ENCODE measurements around the gene RAD23A.

Gene RAD23A

DNA sequence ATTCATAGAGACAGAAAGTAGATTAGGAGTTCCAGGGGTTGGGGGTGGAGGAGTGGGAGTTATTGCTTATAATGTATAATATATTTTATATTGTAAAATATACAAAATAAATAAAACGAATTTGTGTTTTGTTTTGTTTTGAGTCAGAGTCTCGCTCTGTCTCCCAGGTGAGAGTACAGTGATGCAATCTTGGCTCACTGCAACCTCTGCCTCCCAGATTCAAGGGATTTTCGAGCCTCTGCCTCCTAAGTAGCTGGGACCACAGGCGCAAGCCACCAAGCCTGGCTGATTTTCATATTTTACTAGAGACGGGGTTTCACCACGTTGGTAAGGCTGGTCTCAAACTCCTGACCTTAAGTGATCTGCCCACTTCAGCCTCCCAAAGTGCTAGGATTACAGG, 13.8 kb downstream of the RAD23A start:
- Histone ChIP-seq H3K4me1 (ENCODE audit: insufficient read depth, insufficient read length) (no peaks in the 10 kb centered on the region), H3K9ac (ENCODE audit: insufficient read length, low read depth) (no peak overlapping the region), H3K36me3 (ENCODE audit: insufficient read depth, insufficient read length, low read length) (peaks cover 14% of the 10 kb centered on the region), H3K9me3 (ENCODE audit: insufficient read depth, low read length) (no peaks in the 10 kb centered on the region), H3K27me3 (ENCODE audit: insufficient read depth, insufficient read length) (no peaks in the 10 kb centered on the region), H3K4me3 (ENCODE audit: insufficient read length, low read depth) (no peak overlapping the region)
- TF ChIP-seq ZNF274 (IDR thresholded peaks at IDR 0.05; ENCODE audit: low read depth, low read length) (no peak), SUZ12 (IDR thresholded peaks at IDR 0.05; ENCODE audit: extremely low read depth, insufficient read depth, insufficient read length) (no peak), YY1 (IDR thresholded peaks at IDR 0.05; ENCODE audit: insufficient read depth, insufficient read length) (no peak)
- DNase-seq (ENCODE audit: low read depth, low spot score): no peak

DNA sequence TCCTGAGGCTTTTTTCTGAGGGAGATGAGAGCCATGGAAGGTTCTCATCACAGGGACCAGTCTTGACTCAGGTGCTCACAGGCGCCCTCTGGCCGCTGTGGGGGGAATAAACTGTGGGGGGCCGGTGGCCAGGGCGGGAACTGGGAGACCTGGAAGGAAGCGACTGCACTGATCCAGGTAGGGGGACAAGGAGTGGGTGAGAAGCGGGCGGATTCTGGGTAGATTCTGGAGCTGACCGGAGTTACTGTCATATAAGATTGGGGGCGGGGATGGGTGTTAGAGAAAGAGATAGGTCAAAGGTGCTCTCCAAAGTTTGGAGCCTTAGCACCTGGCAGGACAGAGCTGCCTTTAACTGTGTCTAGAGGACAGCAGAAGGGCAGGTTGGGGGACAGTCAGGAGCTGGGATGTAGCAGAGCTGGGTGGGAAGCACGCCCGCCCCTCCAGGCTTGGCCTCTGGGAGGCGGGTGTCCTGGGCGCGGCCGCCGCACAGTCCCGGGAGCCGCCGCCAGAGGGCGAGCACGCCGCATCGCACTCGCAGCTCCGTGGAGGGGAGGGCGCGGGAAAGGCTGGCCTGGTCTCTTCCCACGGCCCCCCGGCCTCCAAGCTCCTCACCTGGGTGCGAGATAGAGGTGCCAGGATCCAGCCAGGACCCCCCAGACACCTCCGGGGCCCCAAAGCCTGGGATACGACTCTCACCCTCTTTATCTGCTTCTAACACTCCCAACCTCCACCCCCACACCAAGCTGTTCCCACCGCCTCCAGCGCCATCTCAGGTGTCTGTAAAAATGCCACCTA, 19.6 kb downstream of the RAD23A start:
- H3K4me3 ChIP-seq (ENCODE audit: insufficient read length, low read depth): peak overlapping the region; percentile 44
- no peaks in the 10 kb centered on the region for H3K27me3 ChIP-seq (ENCODE audit: insufficient read depth, insufficient read length)
- H3K9ac ChIP-seq (ENCODE audit: insufficient read length, low read depth): peak overlapping the region; percentile 87
- TF ChIP-seq SUZ12 (IDR thresholded peaks at IDR 0.05; ENCODE audit: extremely low read depth, insufficient read depth, insufficient read length) (no peak), ZNF274 (IDR thresholded peaks at IDR 0.05; ENCODE audit: low read depth, low read length) (no peak), YY1 (IDR thresholded peaks at IDR 0.05; ENCODE audit: insufficient read depth, insufficient read length) (no peak)
- no peaks in the 10 kb centered on the region for H3K9me3 ChIP-seq (ENCODE audit: insufficient read depth, low read length)
- DNase-seq (ENCODE audit: low read depth, low spot score): peak; percentile 63
- peaks cover 8% of the 10 kb centered on the region for H3K4me1 ChIP-seq (ENCODE audit: insufficient read depth, insufficient read length)
- no peaks in the 10 kb centered on the region for H3K36me3 ChIP-seq (ENCODE audit: insufficient read depth, insufficient read length, low read length)

DNA sequence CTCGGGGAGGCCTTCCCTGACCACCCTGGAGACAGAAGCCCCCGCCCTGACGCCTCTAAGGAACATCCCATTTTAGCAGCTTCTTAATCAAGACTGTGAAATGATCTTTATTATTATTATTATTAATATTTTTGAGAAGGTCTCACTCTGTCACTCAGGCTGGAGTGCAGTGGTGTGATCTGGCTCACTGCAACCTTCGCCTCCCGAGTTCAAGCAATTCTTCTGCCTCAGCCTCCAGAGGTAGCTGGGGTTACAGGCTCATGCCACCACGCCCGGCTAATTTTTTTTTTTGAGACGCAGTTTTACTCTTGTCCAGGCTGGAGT, 20.1 kb downstream of the RAD23A start:
- Histone ChIP-seq H3K4me3 (ENCODE audit: insufficient read length, low read depth) (no peak overlapping the region), H3K9ac (ENCODE audit: insufficient read length, low read depth) (no peak overlapping the region), H3K9me3 (ENCODE audit: insufficient read depth, low read length) (no peaks in the 10 kb centered on the region), H3K4me1 (ENCODE audit: insufficient read depth, insufficient read length) (peaks cover 8% of the 10 kb centered on the region), H3K36me3 (ENCODE audit: insufficient read depth, insufficient read length, low read length) (no peaks in the 10 kb centered on the region), H3K27me3 (ENCODE audit: insufficient read depth, insufficient read length) (no peaks in the 10 kb centered on the region)
- DNase-seq (ENCODE audit: low read depth, low spot score): no peak
- TF ChIP-seq SUZ12 (IDR thresholded peaks at IDR 0.05; ENCODE audit: extremely low read depth, insufficient read depth, insufficient read length): no peak
- TF ChIP-seq YY1 (IDR thresholded peaks at IDR 0.05; ENCODE audit: insufficient read depth, insufficient read length): no peak

DNA sequence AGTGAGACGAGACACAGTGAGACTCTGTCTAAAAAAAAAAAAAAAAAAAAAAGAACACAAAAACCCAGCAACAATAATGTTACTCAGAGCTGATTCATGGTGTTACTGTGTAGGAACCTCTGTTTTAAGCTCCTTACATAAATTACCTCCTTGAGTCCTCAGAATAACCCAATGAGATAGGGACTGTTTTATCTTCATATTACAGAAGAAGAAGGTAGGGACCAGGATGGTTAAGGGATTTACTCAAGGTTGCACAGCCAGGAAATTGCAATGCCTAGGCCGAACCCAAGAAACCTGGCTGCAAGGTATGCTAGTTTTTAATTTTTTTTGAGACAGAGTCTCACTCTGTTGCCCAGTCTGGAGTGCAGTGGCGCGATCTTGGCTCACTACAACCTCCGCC, 22.2 kb downstream of the RAD23A start:
- no peak for DNase-seq (ENCODE audit: low read depth, low spot score)
- peaks cover 8% of the 10 kb centered on the region for H3K4me1 ChIP-seq (ENCODE audit: insufficient read depth, insufficient read length)
- H3K27me3 ChIP-seq (ENCODE audit: insufficient read depth, insufficient read length): no peaks in the 10 kb centered on the region
- no peak overlapping the region for H3K9ac ChIP-seq (ENCODE audit: insufficient read length, low read depth)
- H3K9me3 ChIP-seq (ENCODE audit: insufficient read depth, low read length): no peaks in the 10 kb centered on the region
- H3K36me3 ChIP-seq (ENCODE audit: insufficient read depth, insufficient read length, low read length): no peaks in the 10 kb centered on the region
- no peak overlapping the region for H3K4me3 ChIP-seq (ENCODE audit: insufficient read length, low read depth)
- TF ChIP-seq SUZ12 (IDR thresholded peaks at IDR 0.05; ENCODE audit: extremely low read depth, insufficient read depth, insufficient read length): no peak
- TF ChIP-seq ZNF274 (IDR thresholded peaks at IDR 0.05; ENCODE audit: low read depth, low read length): no peak
- TF ChIP-seq YY1 (IDR thresholded peaks at IDR 0.05; ENCODE audit: insufficient read depth, insufficient read length): no peak

DNA sequence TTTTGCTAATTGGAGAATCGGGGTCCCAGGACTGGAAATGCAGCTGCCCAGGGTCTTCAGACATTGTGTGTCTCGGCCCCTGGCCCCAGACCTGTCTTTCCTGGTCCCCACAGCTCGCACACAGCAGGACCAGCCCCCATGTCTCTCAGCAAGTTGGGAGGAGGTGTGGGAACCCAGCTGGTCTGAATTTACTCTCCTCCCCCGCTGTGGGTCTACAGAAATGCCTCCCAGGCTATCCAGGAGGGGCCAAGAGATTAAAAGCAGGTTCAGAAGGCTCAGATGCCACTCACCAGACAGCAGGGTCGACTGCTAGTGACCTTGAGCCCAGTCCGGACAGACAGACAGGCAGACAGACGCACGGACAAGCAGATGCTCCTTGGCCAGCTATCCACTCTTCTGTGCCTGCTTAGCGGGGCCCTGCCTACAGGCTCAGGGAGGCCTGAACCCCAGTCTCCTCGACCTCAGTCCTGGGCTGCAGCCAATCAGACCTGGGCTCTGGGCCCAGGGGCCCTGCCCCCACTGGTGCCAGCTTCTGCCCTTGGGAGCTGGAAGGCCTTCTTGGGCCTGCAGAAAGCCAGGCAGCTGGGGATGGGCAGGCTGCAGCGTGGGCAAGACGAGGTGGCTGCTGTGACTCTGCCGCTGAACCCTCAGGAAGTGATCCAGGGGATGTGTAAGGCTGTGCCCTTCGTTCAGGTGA, 23.8 kb downstream of the RAD23A start, which contains the start of gene DAND5:
DAND5 (plus strand) TSS at position 285 of the 697 bp plus-strand sequence; CDS start at position 370, 85 bp downstream.
- DNase-seq (ENCODE audit: low read depth, low spot score): no peak
- Histone ChIP-seq H3K27me3 (ENCODE audit: insufficient read depth, insufficient read length) (no peaks in the 10 kb centered on the region), H3K9ac (ENCODE audit: insufficient read length, low read depth) (peak within 1 kb of the TSS; percentile 62), H3K36me3 (ENCODE audit: insufficient read depth, insufficient read length, low read length) (no peaks in the 10 kb centered on the region), H3K4me3 (ENCODE audit: insufficient read length, low read depth) (no peak within 1 kb of the TSS), H3K9me3 (ENCODE audit: insufficient read depth, low read length) (no peaks in the 10 kb centered on the region), H3K4me1 (ENCODE audit: insufficient read depth, insufficient read length) (peaks cover 10% of the 10 kb centered on the region)
- TF ChIP-seq YY1 (IDR thresholded peaks at IDR 0.05; ENCODE audit: insufficient read depth, insufficient read length) (no peak), SUZ12 (IDR thresholded peaks at IDR 0.05; ENCODE audit: extremely low read depth, insufficient read depth, insufficient read length) (no peak), ZNF274 (IDR thresholded peaks at IDR 0.05; ENCODE audit: low read depth, low read length) (no peak)

DNA sequence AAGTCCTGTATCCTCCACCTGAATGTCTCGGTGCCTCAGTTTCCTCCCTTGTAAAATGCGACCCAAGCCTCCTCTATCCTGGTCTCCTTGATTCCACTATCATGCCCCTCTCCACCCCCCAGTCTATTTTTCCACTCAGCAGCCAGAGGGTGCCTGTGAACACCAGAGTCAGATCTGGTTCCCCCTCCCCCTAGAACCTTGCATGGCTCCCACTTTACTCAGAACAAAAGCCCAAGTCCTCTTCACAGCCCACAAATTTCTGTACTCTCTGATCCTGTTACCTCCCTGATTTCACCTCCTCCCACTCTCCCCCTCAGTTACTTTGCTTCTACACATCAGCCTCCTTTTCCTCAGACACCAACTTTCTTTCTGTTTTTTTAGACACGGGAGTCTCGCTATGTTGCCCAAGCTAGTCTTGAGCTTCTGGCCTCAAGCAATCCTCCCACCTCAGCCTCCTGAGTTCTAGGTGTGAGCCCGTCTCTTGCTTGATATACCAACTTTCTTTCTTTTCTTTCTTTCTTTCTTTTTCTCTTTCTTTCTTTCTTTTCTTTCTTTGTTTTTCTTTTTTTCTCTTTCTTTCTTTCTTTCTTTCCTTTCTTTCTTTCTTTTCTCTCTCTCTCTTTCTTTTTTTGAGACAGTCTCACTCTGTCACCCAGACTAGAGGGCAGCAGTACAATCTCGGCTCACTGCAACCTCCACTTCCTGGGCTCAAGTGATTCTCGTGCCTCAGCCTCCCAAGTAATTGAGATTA, 24.6 kb downstream of the RAD23A start:
- H3K4me3 ChIP-seq (ENCODE audit: insufficient read length, low read depth): no peak overlapping the region
- no peaks in the 10 kb centered on the region for H3K36me3 ChIP-seq (ENCODE audit: insufficient read depth, insufficient read length, low read length)
- H3K9ac ChIP-seq (ENCODE audit: insufficient read length, low read depth): no peak overlapping the region
- H3K9me3 ChIP-seq (ENCODE audit: insufficient read depth, low read length): no peaks in the 10 kb centered on the region
- H3K4me1 ChIP-seq (ENCODE audit: insufficient read depth, insufficient read length): peaks cover 15% of the 10 kb centered on the region
- H3K27me3 ChIP-seq (ENCODE audit: insufficient read depth, insufficient read length): no peaks in the 10 kb centered on the region
- no peak for TF ChIP-seq YY1 (IDR thresholded peaks at IDR 0.05; ENCODE audit: insufficient read depth, insufficient read length)
- DNase-seq (ENCODE audit: low read depth, low spot score): no peak

DNA sequence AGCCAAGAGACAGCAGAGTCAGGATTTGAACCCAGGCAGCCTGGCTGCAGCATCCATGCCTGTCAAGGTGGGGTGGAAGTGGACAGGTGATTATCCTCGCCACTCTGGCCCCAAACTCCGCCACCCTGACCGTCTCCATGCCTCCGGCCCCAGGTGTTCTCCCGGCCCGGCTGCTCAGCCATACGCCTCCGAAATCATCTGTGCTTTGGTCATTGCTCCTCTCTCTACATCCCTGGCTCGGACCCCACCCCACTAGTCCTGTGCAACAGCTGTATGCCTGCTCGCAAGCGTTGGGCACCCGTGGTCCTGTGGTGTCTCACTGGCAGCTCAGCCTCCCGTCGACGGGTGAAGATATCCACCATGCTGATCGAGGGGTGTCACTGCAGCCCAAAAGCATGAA, 27.6 kb downstream of the RAD23A start:
- H3K27me3 ChIP-seq (ENCODE audit: insufficient read depth, insufficient read length): no peaks in the 10 kb centered on the region
- DNase-seq (ENCODE audit: low read depth, low spot score): no peak
- TF ChIP-seq YY1 (IDR thresholded peaks at IDR 0.05; ENCODE audit: insufficient read depth, insufficient read length) (no peak), SUZ12 (IDR thresholded peaks at IDR 0.05; ENCODE audit: extremely low read depth, insufficient read depth, insufficient read length) (no peak), ZNF274 (IDR thresholded peaks at IDR 0.05; ENCODE audit: low read depth, low read length) (no peak)
- H3K9me3 ChIP-seq (ENCODE audit: insufficient read depth, low read length): no peaks in the 10 kb centered on the region
- no peaks in the 10 kb centered on the region for H3K36me3 ChIP-seq (ENCODE audit: insufficient read depth, insufficient read length, low read length)
- H3K9ac ChIP-seq (ENCODE audit: insufficient read length, low read depth): no peak overlapping the region
- H3K4me3 ChIP-seq (ENCODE audit: insufficient read length, low read depth): no peak overlapping the region
- H3K4me1 ChIP-seq (ENCODE audit: insufficient read depth, insufficient read length): peaks cover 15% of the 10 kb centered on the region
